Islet precursor cell (in vitro differentiated cells): ENCODE data around the gene TNS1.
A peak's percentile ranks its signal among the peaks of the same experiment; 100 is the strongest.

Experiments
- DNase-seq: peaks from one replicate; pipeline ENCODE4 v3.0.0-alpha.2; 2018

The TNS1 gene

GRCh38 chr2:217844696-217845095 is 158.1 kb downstream of the TNS1 start:
- no peak for DNase-seq

DNA sequence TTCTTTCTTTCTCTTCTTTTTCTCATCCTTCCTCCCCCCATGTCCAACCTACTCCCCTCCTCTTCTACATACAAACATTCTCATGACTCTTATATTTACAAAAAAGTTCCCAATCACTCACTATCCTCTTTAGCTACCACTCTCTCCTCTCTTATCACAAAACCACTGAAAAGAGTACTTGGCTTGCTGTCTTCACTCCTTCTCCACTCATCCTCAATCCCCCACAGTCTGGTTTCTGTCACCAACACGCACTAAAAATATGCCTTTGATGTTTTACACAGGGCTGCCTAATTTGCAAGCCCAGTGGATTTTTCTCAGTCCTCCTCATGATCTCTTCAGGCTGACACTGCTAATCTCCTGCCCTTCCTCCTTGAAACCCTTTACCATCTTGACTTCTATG is 159.5 kb downstream of the TNS1 start:
- peak; percentile 83 for DNase-seq

- DNase-seq: no peak
These were observed 160.8 kb downstream of the TNS1 start for GRCh38 chr2:217842017-217842416.

DNA sequence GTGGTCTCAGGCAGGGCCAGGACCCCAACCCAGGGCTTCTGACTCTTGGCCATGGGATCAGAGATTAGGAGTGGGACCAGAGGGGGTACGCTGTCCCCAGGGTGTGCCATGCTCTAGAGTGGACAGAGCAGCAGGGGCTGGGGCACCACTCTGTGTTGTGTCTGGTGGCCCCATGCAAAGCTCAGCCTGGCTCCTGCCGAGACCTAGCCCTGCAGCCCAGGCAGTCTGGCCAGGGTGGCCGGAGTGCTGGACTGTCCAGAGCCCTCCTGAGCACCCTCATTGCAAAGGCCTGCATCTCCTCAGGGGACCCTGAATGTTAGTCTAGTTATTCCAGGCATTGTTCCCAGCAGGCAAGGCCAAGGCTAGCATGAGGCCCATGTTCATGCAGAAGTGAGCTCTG is 162.3 kb downstream of the TNS1 start:
- DNase-seq: no peak

DNA sequence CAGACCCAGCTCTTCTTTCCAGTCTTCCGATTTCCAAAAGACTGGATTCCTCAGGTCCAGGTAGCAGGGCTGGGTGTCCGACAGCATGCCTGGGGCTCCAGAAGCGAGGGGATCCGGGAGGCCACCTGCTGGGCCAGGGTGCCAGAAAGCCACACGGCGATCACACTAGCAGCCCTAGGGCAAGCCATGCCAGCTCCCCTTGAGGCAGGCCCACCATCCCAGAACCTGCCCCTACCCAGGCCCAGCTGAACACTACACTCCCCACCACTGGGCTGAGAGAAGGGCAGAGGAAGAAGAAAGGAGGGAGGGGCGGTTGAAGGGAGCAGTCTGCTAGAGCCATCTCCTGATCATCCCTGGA is 163.1 kb downstream of the TNS1 start:
- no peak for DNase-seq

- no peak for DNase-seq
These were observed 163.6 kb downstream of the TNS1 start for GRCh38 chr2:217839073-217839749.

DNA sequence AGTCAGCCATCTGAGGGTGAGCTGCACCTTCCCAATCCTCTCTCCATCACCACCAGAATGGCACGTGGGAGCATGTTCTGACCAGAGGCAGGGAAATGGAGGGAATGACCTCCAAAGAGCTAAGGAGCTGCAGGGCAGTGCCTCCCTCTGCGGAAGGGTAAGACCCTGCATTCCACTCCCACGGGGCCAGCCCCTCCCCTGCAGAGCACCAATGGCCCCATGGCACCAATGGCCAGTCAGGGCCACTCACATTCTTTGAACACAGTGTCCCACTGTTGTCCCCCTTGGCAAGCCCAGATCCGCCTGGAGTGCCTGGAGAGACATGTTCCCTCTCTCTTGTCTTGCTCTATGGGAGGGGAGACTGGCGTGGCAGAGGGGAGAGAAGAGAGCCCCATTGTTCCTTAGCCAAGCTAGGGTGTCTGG is 164.4 kb downstream of the TNS1 start:
- DNase-seq: no peak

DNA sequence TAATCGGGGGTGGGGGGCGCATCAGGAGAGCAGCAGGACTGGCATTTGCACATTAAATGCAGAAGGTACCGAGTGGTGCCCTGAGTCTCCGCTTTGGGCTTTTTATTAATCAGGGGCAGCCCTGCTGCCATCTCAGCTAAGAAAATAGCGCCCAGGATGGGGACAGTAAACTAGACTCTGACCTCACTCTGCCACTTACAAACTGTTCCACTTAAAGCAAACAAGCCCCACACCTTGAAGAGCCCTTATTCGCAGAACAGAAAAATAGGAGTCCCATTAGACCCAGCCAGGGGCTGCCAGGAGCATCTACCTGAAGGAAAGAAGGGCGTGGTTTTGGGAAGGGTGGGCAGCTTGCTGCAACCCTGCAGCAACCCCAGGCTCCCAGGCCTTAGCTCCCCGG is 165.3 kb downstream of the TNS1 start:
- no peak for DNase-seq

- DNase-seq: no peak
These were observed 165.8 kb downstream of the TNS1 start for GRCh38 chr2:217836901-217837491.

- peak; percentile 89 for DNase-seq
These were observed 166.6 kb downstream of the TNS1 start for GRCh38 chr2:217835931-217836891.

- no peak for DNase-seq
These were observed 167.9 kb downstream of the TNS1 start for GRCh38 chr2:217834744-217835513.

DNA sequence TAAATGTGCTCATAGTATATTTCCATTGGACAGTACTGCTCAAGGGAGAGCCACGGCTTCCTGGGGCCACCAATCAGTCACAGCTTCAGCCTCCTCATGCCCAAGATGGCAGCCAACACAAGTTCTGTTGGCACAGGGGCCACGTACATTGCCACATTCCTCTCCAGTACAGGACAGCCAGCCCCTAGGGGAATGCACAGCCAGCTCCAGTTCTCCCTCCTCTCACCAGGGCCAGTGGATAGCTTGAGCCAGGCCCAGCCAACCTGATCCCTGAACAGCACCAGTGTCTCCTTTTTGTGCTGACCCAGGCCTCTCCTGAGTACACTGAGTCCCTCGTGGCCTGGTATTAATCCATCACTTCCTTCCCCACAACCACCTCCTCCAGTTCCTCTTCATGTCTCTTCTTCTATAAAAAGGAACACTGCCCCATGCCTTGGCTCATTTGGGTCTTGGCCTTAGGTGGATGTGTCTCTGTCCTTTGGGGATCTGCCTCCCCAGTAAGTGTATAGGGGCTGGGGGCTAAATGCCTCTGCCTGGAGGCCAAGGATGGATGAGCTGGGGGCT is 168.7 kb downstream of the TNS1 start:
- no peak for DNase-seq

GRCh38 chr2:217833439-217833838 is 169.4 kb downstream of the TNS1 start:
- no peak for DNase-seq

DNA sequence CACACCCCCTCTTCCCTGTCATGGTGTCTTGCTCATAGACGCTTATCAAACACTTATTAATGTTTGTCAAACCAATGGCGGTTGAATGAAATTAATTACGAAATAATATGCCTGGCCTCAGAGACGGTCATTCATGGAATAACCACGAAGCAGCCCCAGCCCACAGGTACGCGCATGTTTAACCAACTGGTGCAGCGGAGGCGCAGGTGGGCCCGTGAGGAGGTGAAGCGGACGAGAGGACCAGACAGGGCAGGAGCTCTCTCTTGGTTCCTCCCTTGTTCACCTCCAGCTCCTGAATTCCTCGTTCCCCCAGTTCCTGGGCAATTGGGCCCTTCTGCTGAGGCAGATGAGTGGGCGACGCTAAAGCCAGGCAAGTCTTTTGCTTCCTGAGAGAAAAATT is 169.8 kb downstream of the TNS1 start:
- DNase-seq: no peak

GRCh38 chr2:217832115-217832514 is 170.7 kb downstream of the TNS1 start:
- no peak for DNase-seq

GRCh38 chr2:217831306-217831705 is 171.5 kb downstream of the TNS1 start:
- DNase-seq: no peak

DNA sequence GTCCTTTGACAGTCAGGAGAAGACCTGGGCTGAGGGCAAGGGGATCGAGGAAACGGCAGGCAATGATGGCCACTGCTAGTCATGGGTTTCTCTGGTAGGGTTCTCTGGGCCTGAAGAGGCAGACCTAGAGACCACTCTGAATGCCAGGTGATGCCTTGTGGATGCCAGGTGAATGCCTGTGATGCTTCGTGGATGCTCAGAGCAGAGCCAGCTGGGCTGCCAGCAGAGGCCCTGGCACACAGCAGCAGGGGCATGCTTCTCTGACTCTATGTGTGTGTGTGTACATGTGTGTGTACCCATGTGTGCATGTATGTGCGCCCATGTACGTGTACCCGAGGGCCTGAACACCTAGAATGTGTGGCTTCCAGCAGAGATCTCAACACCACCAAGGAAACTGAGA is 172.0 kb downstream of the TNS1 start:
- DNase-seq: no peak

DNA sequence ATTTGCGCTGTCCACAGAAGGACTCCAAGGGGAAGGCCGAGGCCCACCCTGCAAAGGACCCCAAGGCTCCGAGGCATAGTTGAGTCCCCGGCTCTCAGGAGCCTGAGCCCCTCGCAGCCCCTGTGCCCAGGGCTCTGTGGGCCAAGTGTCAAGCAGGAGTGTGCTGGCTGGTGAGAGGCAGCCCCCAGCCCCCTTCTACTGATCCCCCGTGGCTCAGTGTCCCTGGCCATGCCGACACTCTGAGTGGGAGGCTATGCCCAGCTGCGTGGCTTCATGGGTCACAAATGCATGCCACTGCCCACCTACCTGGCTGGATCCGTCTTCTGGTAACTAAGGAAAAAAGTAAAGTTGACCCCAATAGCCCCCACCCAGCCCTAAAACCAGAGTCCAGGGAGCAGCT is 172.7 kb downstream of the TNS1 start:
- no peak for DNase-seq

DNA sequence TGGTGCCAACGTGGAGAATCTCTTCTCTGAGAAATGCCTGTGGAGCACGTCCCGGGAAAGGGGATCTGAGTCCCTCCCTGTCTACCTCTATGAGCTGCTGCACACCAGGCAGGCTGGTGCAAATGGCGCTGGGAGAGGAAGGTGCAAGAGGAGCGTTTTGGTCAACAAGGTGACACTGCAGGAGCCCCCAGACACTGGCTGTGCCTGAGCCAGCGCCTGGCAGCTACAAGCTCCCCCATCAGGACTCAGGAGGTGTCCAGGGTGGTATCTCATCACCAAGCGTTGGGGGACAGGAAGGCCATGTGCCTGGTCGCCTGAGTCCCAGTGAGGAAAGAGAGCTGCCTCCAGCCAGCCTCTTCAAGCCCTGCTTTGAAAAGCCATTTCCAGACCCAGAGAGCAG is 173.4 kb downstream of the TNS1 start:
- no peak for DNase-seq

GRCh38 chr2:217828336-217828735 is 174.5 kb downstream of the TNS1 start:
- DNase-seq: no peak

DNA sequence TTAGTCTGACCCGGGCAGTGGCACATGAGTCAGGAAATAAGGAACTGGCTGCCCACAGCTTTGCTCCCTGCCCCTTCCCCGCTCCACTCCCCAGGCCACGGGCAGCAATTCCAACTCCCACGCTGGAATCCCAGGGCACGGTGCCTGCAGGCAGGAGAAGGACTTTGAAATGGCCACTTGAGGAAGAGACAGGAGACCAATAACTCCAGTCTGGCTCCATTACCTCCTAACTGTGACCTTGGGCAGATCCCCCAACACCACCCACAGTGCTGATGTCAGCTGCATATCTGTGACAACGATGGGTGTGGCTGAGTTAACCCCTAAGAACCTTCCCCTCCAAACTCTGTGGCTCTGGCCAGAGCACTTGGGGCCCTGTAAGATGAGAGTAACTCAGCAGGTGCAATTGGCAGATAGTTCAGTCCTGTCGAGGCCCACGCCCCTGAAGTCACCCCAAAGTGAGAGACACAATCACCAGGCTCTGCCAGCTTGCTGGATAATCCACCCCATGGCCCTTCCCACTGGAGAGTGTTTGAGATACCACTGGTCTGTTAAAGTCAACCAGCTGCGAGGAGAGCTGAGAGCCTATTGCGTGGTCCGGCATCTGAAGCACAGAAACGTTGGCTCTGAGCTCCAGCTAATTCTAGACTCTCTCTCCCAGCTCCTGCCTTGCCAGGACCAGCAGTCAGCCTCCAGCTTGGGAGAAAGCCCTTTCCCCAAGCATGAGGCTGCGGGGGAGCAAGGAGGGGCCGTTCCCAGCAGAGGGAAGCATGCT is 175.2 kb downstream of the TNS1 start:
- DNase-seq: no peak

DNA sequence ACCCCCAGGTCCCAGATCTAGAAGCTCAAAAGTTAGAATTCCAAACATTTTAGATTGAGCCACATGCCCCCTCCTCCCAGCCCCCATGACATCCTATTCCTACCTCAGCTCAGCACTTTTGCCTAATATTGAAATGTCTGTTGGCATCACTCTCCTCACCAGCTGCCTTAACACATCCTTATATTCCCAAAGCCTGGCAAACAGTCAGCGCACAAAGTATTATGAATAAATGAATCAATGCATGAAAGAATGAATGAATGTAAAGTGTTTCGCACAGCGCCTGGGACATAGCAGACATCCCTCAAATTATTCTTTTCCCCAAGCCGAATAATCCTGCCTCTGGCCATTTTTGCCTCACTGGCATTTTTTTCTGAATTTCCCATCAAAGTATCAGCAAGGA is 175.8 kb downstream of the TNS1 start:
- DNase-seq: no peak
